SK-N-MC (cell line): ENCODE measurements around the gene KIAA0753.

Experiments
- EZH2 ChIP-seq: fragments of 200-600 bp; sonication (generic); IDR thresholded peaks from one replicate; pipeline ENCODE4 v1.6.1; 2017; ENCODE audit warnings: antibody characterized with exemption
- FOXP2 ChIP-seq: optimal IDR thresholded peaks from 2 replicates; pipeline ENCODE3; 2011; ENCODE audit warnings: mild to moderate bottlenecking, moderate library complexity; ENCODE audit not compliant: insufficient read depth; ENCODE audit errors: extremely low read length, control extremely low read depth
- POLR2AphosphoS5 ChIP-seq: IDR thresholded peaks from 2 replicates; pipeline ENCODE4 v1.6.1; 2012; ENCODE audit warnings: mild to moderate bottlenecking, low read depth, low read length, borderline replicate concordance

DNA sequence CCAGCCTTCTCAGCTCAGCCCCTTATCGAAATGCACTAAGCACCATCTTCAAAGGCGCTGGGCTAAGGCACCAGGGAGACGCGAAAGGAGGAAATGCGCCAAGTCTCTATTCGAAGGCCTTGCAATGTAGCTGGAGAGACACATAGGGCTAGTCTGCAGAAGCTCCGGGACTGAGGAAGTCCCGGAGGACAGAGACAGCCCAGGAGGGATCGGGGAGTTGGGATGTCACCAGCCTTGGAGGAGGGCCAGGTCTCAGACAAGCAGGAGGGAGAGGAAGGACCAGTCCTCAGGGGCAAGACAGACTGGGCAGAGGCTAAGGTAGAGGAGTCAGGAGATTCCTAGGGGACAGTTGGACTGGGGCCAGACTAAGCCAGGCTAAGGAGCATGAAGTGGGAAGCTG, 19.6 kb upstream of the KIAA0753 start:
- no peak for TF ChIP-seq EZH2
- no peak for TF ChIP-seq POLR2AphosphoS5
- no peak for TF ChIP-seq FOXP2
